MM.1S (cell line): ENCODE results near the gene DRC7.

Source experiments
- EZH2 ChIP-seq: fragments of 300-600 bp; sonication (generic); optimal IDR thresholded peaks from 2 replicates; pipeline ENCODE3; 2017; ENCODE audit warnings: low read depth, mild to moderate bottlenecking, antibody characterized with exemption, low read length, mixed read lengths
- EZH2phosphoT487 ChIP-seq: fragments of 300-600 bp; sonication (generic); IDR thresholded peaks from 2 replicates; pipeline ENCODE4 v1.6.1; 2018; ENCODE audit warnings: antibody characterized with exemption, low read length
- TF ChIP-seq, protein P1 (sequence below): fragments of 300-600 bp; sonication (generic); IDR thresholded peaks from 2 replicates; pipeline ENCODE4 v1.5.1; 2016; ENCODE audit warnings: antibody characterized with exemption, low read length, mixed read lengths

DNA sequence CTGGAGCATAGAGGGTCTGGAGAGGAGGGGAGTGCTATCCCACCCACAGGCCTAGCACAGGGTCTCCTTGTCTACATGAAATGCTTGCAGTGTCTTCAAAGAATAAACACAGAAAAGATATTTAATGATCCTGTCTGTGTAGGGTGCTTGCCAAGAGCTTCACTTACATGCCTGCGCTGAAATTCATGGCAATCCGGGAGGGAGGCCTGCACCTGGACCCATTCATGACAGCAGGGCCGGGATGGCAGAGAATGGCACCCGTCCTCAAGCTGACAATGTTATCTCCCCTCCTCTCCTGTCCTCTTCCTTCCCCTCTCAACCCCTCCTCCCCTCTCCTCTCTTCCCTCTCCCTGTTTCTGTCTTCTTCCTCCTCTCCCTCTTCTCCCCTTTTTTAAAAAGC is 24.4 kb upstream of the DRC7 start:
- TF ChIP-seq, protein P1, sequence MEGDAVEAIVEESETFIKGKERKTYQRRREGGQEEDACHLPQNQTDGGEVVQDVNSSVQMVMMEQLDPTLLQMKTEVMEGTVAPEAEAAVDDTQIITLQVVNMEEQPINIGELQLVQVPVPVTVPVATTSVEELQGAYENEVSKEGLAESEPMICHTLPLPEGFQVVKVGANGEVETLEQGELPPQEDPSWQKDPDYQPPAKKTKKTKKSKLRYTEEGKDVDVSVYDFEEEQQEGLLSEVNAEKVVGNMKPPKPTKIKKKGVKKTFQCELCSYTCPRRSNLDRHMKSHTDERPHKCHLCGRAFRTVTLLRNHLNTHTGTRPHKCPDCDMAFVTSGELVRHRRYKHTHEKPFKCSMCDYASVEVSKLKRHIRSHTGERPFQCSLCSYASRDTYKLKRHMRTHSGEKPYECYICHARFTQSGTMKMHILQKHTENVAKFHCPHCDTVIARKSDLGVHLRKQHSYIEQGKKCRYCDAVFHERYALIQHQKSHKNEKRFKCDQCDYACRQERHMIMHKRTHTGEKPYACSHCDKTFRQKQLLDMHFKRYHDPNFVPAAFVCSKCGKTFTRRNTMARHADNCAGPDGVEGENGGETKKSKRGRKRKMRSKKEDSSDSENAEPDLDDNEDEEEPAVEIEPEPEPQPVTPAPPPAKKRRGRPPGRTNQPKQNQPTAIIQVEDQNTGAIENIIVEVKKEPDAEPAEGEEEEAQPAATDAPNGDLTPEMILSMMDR = no peak
- no peak for TF ChIP-seq EZH2phosphoT487
- TF ChIP-seq EZH2 = no peak
